Nephron progenitor cell (in vitro differentiated cells): ENCODE results near the gene DNAAF1.
"Not testable (repeated sequence)": the region's sequence is repeated elsewhere in the genome, so short reads cannot be mapped to it uniquely, and the experiment has no call there.

Experiments used
- DNase-seq: peaks from one replicate; pipeline ENCODE4 v3.0.0; 2021
- H3K27ac Mint-ChIP-seq: 2 replicates; pipeline ENCODE4 v1.8.0; 2021; ENCODE audit warnings: mild to moderate bottlenecking, moderate library complexity, mixed read lengths
- H3K27me3 Mint-ChIP-seq: 2 replicates; pipeline ENCODE4 v1.8.0; 2021; ENCODE audit warnings: mild to moderate bottlenecking, low read depth, mixed read lengths; ENCODE audit not compliant: poor library complexity
- H3K36me3 Mint-ChIP-seq: 2 replicates; pipeline ENCODE4 v1.8.0; 2021; ENCODE audit warnings: low read depth, mixed read lengths
- H3K4me1 Mint-ChIP-seq: 2 replicates; pipeline ENCODE4 v1.8.0; 2021; ENCODE audit warnings: mixed read lengths
- H3K4me3 Mint-ChIP-seq: 2 replicates; pipeline ENCODE4 v1.8.0; 2021; ENCODE audit warnings: mild to moderate bottlenecking, moderate library complexity, mixed read lengths
- H3K9me3 Mint-ChIP-seq: 2 replicates; pipeline ENCODE4 v1.8.0; 2021; ENCODE audit warnings: mild to moderate bottlenecking, moderate library complexity, mixed read lengths
- CTCF ChIP-seq: fragments of 200-600 bp; sonication (generic); IDR thresholded peaks from 2 replicates; pipeline ENCODE4 v1.5.0; 2021; ENCODE audit warnings: antibody characterized with exemption

Gene DNAAF1

GRCh38 chr16:84110527-84110926 is 34.6 kb upstream of the DNAAF1 start:
- peaks cover 4% of the 10 kb centered on the region for H3K27me3 Mint-ChIP-seq
- H3K4me3 Mint-ChIP-seq, result no peak overlapping the region
- H3K27ac Mint-ChIP-seq, result peak overlapping the region; percentile 26
- DNase-seq, result no peak
- peaks cover 5% of the 10 kb centered on the region for H3K36me3 Mint-ChIP-seq
- no peaks in the 10 kb centered on the region for H3K9me3 Mint-ChIP-seq
- H3K4me1 Mint-ChIP-seq, result peaks cover 23% of the 10 kb centered on the region
- no peak for TF ChIP-seq CTCF

GRCh38 chr16:84111525-84111924 is 33.6 kb upstream of the DNAAF1 start:
- peaks cover 19% of the 10 kb centered on the region for H3K4me1 Mint-ChIP-seq
- no peak for TF ChIP-seq CTCF
- H3K27me3 Mint-ChIP-seq, result peaks cover 4% of the 10 kb centered on the region
- no peak for DNase-seq
- H3K27ac Mint-ChIP-seq, result no peak overlapping the region
- peaks cover 5% of the 10 kb centered on the region for H3K36me3 Mint-ChIP-seq
- no peak overlapping the region for H3K4me3 Mint-ChIP-seq
- H3K9me3 Mint-ChIP-seq, result no peaks in the 10 kb centered on the region

GRCh38 chr16:84111949-84112348 is 33.2 kb upstream of the DNAAF1 start:
- H3K36me3 Mint-ChIP-seq, H3K27ac Mint-ChIP-seq, DNase-seq, H3K27me3 Mint-ChIP-seq, H3K9me3 Mint-ChIP-seq, H3K4me3 Mint-ChIP-seq: not testable (repeated sequence)
- H3K4me1 Mint-ChIP-seq, result peaks cover 15% of the 10 kb centered on the region

DNA sequence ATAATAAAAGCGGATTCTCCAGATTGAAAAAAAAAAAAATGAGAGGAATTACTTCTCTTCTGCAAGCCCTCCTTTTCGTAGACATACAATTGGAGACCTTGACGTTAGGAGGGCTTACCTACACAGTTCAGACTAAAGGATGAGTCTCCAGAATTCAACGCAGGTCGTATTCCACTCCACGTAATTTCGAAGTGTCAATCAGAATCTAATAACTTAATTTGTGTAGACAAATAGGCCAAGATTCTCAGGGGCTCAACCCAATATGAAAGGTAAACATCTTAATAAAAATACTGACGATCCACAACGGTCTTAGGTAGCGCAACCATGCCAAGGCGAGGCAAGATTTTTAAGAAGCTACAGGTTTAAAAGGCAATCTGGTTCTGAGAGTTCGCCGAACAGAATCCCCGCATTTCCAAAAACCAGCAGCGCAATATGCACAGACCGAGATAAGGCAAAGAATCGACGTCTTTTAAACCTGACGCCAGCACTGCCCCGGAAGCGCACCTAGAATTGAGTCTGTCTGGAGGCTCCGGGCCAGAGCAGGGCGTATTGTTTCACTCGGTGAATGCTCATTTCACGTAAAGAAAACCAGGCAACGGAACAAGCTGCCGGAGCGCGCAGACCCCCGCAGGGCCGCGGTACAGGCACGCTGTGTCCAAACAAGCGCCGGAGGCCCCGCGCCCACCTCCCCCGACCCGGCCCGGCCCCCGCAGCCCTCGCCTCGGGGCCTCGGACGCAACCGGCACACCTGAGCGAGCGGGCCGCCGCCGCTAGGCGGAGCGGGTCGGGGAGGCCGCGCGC is 29.0 kb upstream of the DNAAF1 start:
- peak; percentile 18 for TF ChIP-seq CTCF
- H3K9me3 Mint-ChIP-seq, result no peaks in the 10 kb centered on the region
- no peak for DNase-seq
- peaks cover 28% of the 10 kb centered on the region for H3K4me1 Mint-ChIP-seq
- no peaks in the 10 kb centered on the region for H3K36me3 Mint-ChIP-seq
- peak overlapping the region; percentile 95 for H3K4me3 Mint-ChIP-seq
- H3K27ac Mint-ChIP-seq, result peak overlapping the region; percentile 99
- peaks cover 4% of the 10 kb centered on the region for H3K27me3 Mint-ChIP-seq

- DNase-seq, result peak; percentile 99
- peaks cover 28% of the 10 kb centered on the region for H3K4me1 Mint-ChIP-seq
- peaks cover 4% of the 10 kb centered on the region for H3K36me3 Mint-ChIP-seq
- TF ChIP-seq CTCF, result no peak
- H3K27me3 Mint-ChIP-seq, result no peaks in the 10 kb centered on the region
- H3K27ac Mint-ChIP-seq, result peak within 1 kb of the TSS; percentile 99
- no peaks in the 10 kb centered on the region for H3K9me3 Mint-ChIP-seq
- peak within 1 kb of the TSS; percentile 95 for H3K4me3 Mint-ChIP-seq
These were observed 28.2 kb upstream of the DNAAF1 start, which contains the start of gene MBTPS1 for GRCh38 chr16:84116720-84117493. TSS of gene MBTPS1 (minus strand) at chr16:84116942. CDS start at chr16:84101783, 15,159 bp downstream.

- Mint-ChIP-seq H3K27ac (peak overlapping the region; percentile 75), H3K4me1 (peaks cover 28% of the 10 kb centered on the region), H3K27me3 (no peaks in the 10 kb centered on the region), H3K4me3 (peak overlapping the region; percentile 95), H3K9me3 (no peaks in the 10 kb centered on the region), H3K36me3 (peaks cover 8% of the 10 kb centered on the region)
- DNase-seq, result no peak
- TF ChIP-seq CTCF, result no peak
These were observed 27.6 kb upstream of the DNAAF1 start for GRCh38 chr16:84117494-84117843.

- DNase-seq, H3K9me3 Mint-ChIP-seq, H3K27ac Mint-ChIP-seq, H3K27me3 Mint-ChIP-seq: not testable (repeated sequence)
- peaks cover 15% of the 10 kb centered on the region for H3K36me3 Mint-ChIP-seq
- H3K4me3 Mint-ChIP-seq, result peak overlapping the region; percentile 95
- H3K4me1 Mint-ChIP-seq, result peaks cover 28% of the 10 kb centered on the region
These were observed 26.8 kb upstream of the DNAAF1 start for GRCh38 chr16:84118315-84118714.
